HCT116 (cell line): ENCODE measurements around the gene HSPB1. TPM values are rescaled to one million over a fixed set of nuclear protein-coding genes. Genes with fewer than 3 reads are reported as not detected.

Experiments
- ATAC-seq: fragments of 200-7000 bp; cut with Tn5 transposase; 2 replicates; pipeline ENCODE4 v1.9.1; 2020; ENCODE audit warnings: mild to moderate bottlenecking, moderate library complexity
- BruUV-seq: library from RNA; stranded (reverse); fragments of 400-500 nt; replicated peaks from 2 replicates; lab custom pipeline; 2021; lab: Mats Ljungman, UMichigan
- CTCF ChIA-PET: fragments of 300-600 bp; sonication (Branson Sonifier 250); formaldehyde crosslinking; loops from one replicate; lab custom pipeline; 2021; ENCODE audit warnings: antibody characterized with exemption; lab: Charles Lee
- POLR2A ChIA-PET: fragments of 300-600, 350-600 bp; sonication (Branson Sonifier 250); formaldehyde crosslinking; loops from one replicate; lab custom pipeline; 2021; ENCODE audit warnings: antibody characterized with exemption; lab: Charles Lee
- RAD21 ChIA-PET, 2 experiments: fragments of 300-600 bp; sonication (Branson Sonifier 250); formaldehyde crosslinking; loops; one replicate each; lab custom pipeline; 2023; ENCODE audit warnings: low total read pairs in 2 of 2; ENCODE audit not compliant: uncharacterized antibody in 2 of 2, unreplicated experiment in 2 of 2, low non-redundant PET in 1 of 2; lab: Charles Lee
- DNase-seq: peaks from one replicate; pipeline ENCODE4 v3.0.0-alpha.2; 2010; ENCODE audit warnings: low read depth, low spot score
- H2AFZ ChIP-seq: fragments of 200-600 bp; shearing (Covaris generic), sonication (generic); 2 replicates; pipeline ENCODE4 v1.6.1; 2017; ENCODE audit warnings: low read depth, mixed run types, mixed read lengths, antibody characterized with exemption, low read length; ENCODE audit not compliant: poor library complexity, severe bottlenecking
- H3K27ac ChIP-seq: 2 replicates; pipeline ENCODE4 v1.5.1; 2012; ENCODE audit warnings: low read depth, low read length
- H3K27me3 ChIP-seq: fragments of 200-600 bp; sonication (generic); 2 replicates; pipeline ENCODE4 v1.6.1; 2016; ENCODE audit warnings: mixed run types, low read length, mixed read lengths; ENCODE audit not compliant: insufficient read depth
- H3K36me3 ChIP-seq, 2 experiments: fragments of 200-500 bp in 1 of 2; fragments of 200-600 bp in 1 of 2; sonication (Bioruptor generic) in 1 of 2; sonication (generic) in 1 of 2; 2 replicates each; pipeline versions ENCODE4 v1.5.1 to v1.6.1; 2014 to 2016; ENCODE audit warnings: low read length in 2 of 2, inconsistent platforms in 1 of 2, mixed read lengths in 1 of 2, mixed run types in 1 of 2; ENCODE audit not compliant: insufficient read depth in 2 of 2, control insufficient read depth in 1 of 2
- H3K4me1 ChIP-seq, 2 experiments: fragments of 200-600 bp in 1 of 2; sonication (generic) in 1 of 2; 2 replicates each; pipeline versions ENCODE4 v1.5.1 to v1.6.1; 2012 to 2017; ENCODE audit warnings: low read length in 2 of 2, inconsistent platforms in 1 of 2, mild to moderate bottlenecking in 1 of 2, mixed read lengths in 1 of 2, mixed run types in 1 of 2, moderate library complexity in 1 of 2; ENCODE audit not compliant: insufficient read depth in 2 of 2, control insufficient read depth in 1 of 2
- H3K4me2 ChIP-seq: fragments of 200-600 bp; sonication (generic); 2 replicates; pipeline ENCODE4 v1.6.1; 2017; ENCODE audit warnings: mixed run types, low read length, mixed read lengths
- H3K4me3 ChIP-seq, 2 experiments: fragments of 200-600 bp in 1 of 2; sonication (generic) in 1 of 2; replicated peaks in 1 of 2; 2 replicates each; pipeline ENCODE4 v1.5.1; 2011 to 2016; ENCODE audit warnings: low read length in 2 of 2, control low read depth in 1 of 2, low read depth in 1 of 2, mild to moderate bottlenecking in 1 of 2, mixed read lengths in 1 of 2, mixed run types in 1 of 2
- H3K79me2 ChIP-seq: fragments of 200-600 bp; sonication (generic); 2 replicates; pipeline ENCODE4 v1.6.1; 2017; ENCODE audit warnings: mild to moderate bottlenecking, mixed run types, low read length, moderate library complexity, mixed read lengths; ENCODE audit not compliant: insufficient read depth
- H3K9ac ChIP-seq: fragments of 200-600 bp; sonication (generic); 2 replicates; pipeline ENCODE4 v1.6.1; 2016; ENCODE audit warnings: low read length, mixed read lengths
- H3K9me2 ChIP-seq: fragments of 200-600 bp; sonication (generic), shearing (Covaris generic); 2 replicates; pipeline ENCODE4 v1.6.1; 2017; ENCODE audit warnings: mixed run types, mild to moderate bottlenecking, moderate library complexity; ENCODE audit not compliant: insufficient read depth
- H3K9me3 ChIP-seq, 2 experiments: fragments of 200-500 bp in 1 of 2; fragments of 200-600 bp in 1 of 2; sonication (Bioruptor generic) in 1 of 2; sonication (generic) in 1 of 2; 2 replicates each; pipeline ENCODE4 v1.6.1; 2014 to 2017; ENCODE audit warnings: low read length in 2 of 2, mixed read lengths in 2 of 2, inconsistent platforms in 1 of 2, low read depth in 1 of 2, mild to moderate bottlenecking in 1 of 2, mixed run types in 1 of 2, moderate library complexity in 1 of 2; ENCODE audit not compliant: control insufficient read depth in 1 of 2, insufficient read depth in 1 of 2
- H4K20me1 ChIP-seq: fragments of 200-600 bp; sonication (generic), shearing (Covaris generic); 2 replicates; pipeline ENCODE4 v1.6.1; 2017; ENCODE audit warnings: mixed run types, mild to moderate bottlenecking, moderate library complexity; ENCODE audit not compliant: insufficient read depth
- CTCF ChIP-seq, 3 experiments: fragments of 200-600 bp in 1 of 3; sonication (generic) in 1 of 3; IDR thresholded peaks in 2 of 3; conservative IDR thresholded peaks in 1 of 3; 2 replicates each; pipeline ENCODE4 v1.5.1; 2012 to 2017; ENCODE audit warnings: low read depth in 2 of 3, low read length in 2 of 3, antibody characterized with exemption in 1 of 3, borderline replicate concordance in 1 of 3, control low read depth in 1 of 3, mild to moderate bottlenecking in 1 of 3, mixed read lengths in 1 of 3, mixed run types in 1 of 3, moderate library complexity in 1 of 3; ENCODE audit not compliant: insufficient read depth in 1 of 3
- EZH2phosphoT487 ChIP-seq: fragments of 200-600 bp; IDR thresholded peaks from 2 replicates; pipeline ENCODE4 v1.6.1; 2018; ENCODE audit warnings: antibody characterized with exemption, borderline replicate concordance
- FOSL1 ChIP-seq: IDR thresholded peaks from 2 replicates; pipeline ENCODE4 v1.6.1; 2012; ENCODE audit warnings: low read depth
- JUND ChIP-seq: IDR thresholded peaks from 2 replicates; pipeline ENCODE4 v1.6.1; 2012
- POLR2AphosphoS5 ChIP-seq: IDR thresholded peaks from 2 replicates; pipeline ENCODE4 v1.6.1; 2011; ENCODE audit warnings: mild to moderate bottlenecking, low read depth, low read length, moderate library complexity
- RAD21 ChIP-seq: IDR thresholded peaks from 2 replicates; pipeline ENCODE4 v1.6.1; 2012; ENCODE audit warnings: low read depth, mild to moderate bottlenecking
- SIN3A ChIP-seq: IDR thresholded peaks from 2 replicates; pipeline ENCODE4 v1.6.1; 2012; ENCODE audit warnings: low read depth
- SP1 ChIP-seq: IDR thresholded peaks from 2 replicates; pipeline ENCODE4 v1.6.1; 2012; ENCODE audit warnings: low read depth
- ZNF274 ChIP-seq: fragments of 200-500 bp; sonication (Bioruptor generic); IDR thresholded peaks from 2 replicates; pipeline ENCODE4 v1.6.1; 2014; ENCODE audit warnings: mild to moderate bottlenecking, low read depth, low read length, inconsistent platforms
- intact Hi-C: fragments of 100-400 bp; cut with micrococcal nuclease; formaldehyde crosslinking; loops from 2 replicates; pipeline ENCODE4 v1.10.0; 2022
- total RNA-seq: library from RNA; stranded (reverse); gene quantifications from one replicate; pipeline ENCODE4 v1.2.1, GENCODE V29; 2021; ENCODE audit not compliant: unreplicated experiment
- TF ChIP-seq, protein P1 (sequence below): IDR thresholded peaks from 2 replicates; pipeline ENCODE4 v1.6.1; 2012; ENCODE audit warnings: low read depth
- TF ChIP-seq, protein P2 (sequence below): IDR thresholded peaks from 2 replicates; pipeline ENCODE4 v1.6.1; 2011; ENCODE audit warnings: mild to moderate bottlenecking, low read length, moderate library complexity; ENCODE audit not compliant: insufficient replicate concordance; ENCODE audit errors: extremely low read depth

HSPB1 gene
- total RNA-seq, 1 experiment from 2014 or later: 524 TPM

- H2AFZ ChIP-seq: no peak overlapping the region
- no peaks in the 10 kb centered on the region for H3K27me3 ChIP-seq
- H3K9me3 ChIP-seq: no peaks in the 10 kb centered on the region
- H3K9ac ChIP-seq: no peak overlapping the region
- no peak overlapping the region for H3K27ac ChIP-seq
- no peaks in the 10 kb centered on the region for H3K36me3 ChIP-seq
- TF ChIP-seq ZNF274 (no peak), SP1 (no peak), RAD21 (no peak), FOSL1 (no peak), EZH2phosphoT487 (no peak), JUND (no peak), SIN3A (no peak), CTCF (IDR thresholded peaks at IDR 0.05 in 2 of 3, conservative IDR thresholded peaks at IDR 0.05 in 1 of 3; ENCODE audit: borderline replicate concordance in 1 of 3, insufficient read depth in 1 of 3, low read depth in 2 of 3, low read length in 2 of 3) (no peak), POLR2AphosphoS5 (no peak)
- TF ChIP-seq, protein P1, sequence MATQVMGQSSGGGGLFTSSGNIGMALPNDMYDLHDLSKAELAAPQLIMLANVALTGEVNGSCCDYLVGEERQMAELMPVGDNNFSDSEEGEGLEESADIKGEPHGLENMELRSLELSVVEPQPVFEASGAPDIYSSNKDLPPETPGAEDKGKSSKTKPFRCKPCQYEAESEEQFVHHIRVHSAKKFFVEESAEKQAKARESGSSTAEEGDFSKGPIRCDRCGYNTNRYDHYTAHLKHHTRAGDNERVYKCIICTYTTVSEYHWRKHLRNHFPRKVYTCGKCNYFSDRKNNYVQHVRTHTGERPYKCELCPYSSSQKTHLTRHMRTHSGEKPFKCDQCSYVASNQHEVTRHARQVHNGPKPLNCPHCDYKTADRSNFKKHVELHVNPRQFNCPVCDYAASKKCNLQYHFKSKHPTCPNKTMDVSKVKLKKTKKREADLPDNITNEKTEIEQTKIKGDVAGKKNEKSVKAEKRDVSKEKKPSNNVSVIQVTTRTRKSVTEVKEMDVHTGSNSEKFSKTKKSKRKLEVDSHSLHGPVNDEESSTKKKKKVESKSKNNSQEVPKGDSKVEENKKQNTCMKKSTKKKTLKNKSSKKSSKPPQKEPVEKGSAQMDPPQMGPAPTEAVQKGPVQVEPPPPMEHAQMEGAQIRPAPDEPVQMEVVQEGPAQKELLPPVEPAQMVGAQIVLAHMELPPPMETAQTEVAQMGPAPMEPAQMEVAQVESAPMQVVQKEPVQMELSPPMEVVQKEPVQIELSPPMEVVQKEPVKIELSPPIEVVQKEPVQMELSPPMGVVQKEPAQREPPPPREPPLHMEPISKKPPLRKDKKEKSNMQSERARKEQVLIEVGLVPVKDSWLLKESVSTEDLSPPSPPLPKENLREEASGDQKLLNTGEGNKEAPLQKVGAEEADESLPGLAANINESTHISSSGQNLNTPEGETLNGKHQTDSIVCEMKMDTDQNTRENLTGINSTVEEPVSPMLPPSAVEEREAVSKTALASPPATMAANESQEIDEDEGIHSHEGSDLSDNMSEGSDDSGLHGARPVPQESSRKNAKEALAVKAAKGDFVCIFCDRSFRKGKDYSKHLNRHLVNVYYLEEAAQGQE: no peak
- TF ChIP-seq, protein P2, sequence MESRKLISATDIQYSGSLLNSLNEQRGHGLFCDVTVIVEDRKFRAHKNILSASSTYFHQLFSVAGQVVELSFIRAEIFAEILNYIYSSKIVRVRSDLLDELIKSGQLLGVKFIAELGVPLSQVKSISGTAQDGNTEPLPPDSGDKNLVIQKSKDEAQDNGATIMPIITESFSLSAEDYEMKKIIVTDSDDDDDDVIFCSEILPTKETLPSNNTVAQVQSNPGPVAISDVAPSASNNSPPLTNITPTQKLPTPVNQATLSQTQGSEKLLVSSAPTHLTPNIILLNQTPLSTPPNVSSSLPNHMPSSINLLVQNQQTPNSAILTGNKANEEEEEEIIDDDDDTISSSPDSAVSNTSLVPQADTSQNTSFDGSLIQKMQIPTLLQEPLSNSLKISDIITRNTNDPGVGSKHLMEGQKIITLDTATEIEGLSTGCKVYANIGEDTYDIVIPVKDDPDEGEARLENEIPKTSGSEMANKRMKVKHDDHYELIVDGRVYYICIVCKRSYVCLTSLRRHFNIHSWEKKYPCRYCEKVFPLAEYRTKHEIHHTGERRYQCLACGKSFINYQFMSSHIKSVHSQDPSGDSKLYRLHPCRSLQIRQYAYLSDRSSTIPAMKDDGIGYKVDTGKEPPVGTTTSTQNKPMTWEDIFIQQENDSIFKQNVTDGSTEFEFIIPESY: no peak
- intact Hi-C loops: no loop called here
- ChIA-PET POLR2A (no interaction called here), CTCF (interaction anchor here (0.6 to 2.8 kb wide), 3 partner anchors 30 to 83 kb away, joined by 3 to 24 read pairs (median 8); no protein-coding TSS in a partner anchor), RAD21 (no interaction called here)
- no peak overlapping the region for H3K4me3 ChIP-seq
- no peaks in the 10 kb centered on the region for H3K9me2 ChIP-seq
- H4K20me1 ChIP-seq: no peaks in the 10 kb centered on the region
- peaks cover 4 to 19% of the 10 kb centered on the region in 2 experiments; a peak in 3 of 4 replicates for H3K4me1 ChIP-seq
- BruUV-seq: no TSS peak
- DNase-seq (no peak), ATAC-seq (no peak)
- H3K4me2 ChIP-seq: no peak overlapping the region
- no peaks in the 10 kb centered on the region for H3K79me2 ChIP-seq
Observed at GRCh38 chr7:76261329-76261728, 41.1 kb upstream of the HSPB1 start.
